Inflammatory macrophage treated with lipopolysaccharide for 1 hour (primary cell): ENCODE data around the gene DCC.

Experiments used
- DNase-seq, 2 donors: peaks; one replicate each; pipeline ENCODE4 v3.0.0-alpha.2; 2020 to 2022

The DCC gene

GRCh38 chr18:52829320-52829719 lies 489.3 kb downstream of the DCC start:
- DNase-seq: no peak

GRCh38 chr18:52829876-52830405 lies 489.9 kb downstream of the DCC start:
- DNase-seq: no peak

- DNase-seq: no peak
Observed at GRCh38 chr18:52844323-52844722, 504.3 kb downstream of the DCC start.

- DNase-seq: no peak
Observed at GRCh38 chr18:52845036-52845435, 505.0 kb downstream of the DCC start.

- no peak for DNase-seq
Observed at GRCh38 chr18:52850031-52850560, 510.1 kb downstream of the DCC start.

- no peak for DNase-seq
Observed at GRCh38 chr18:52861558-52861957, 521.6 kb downstream of the DCC start.

- DNase-seq: no peak
Observed at GRCh38 chr18:52869349-52869923, 529.4 kb downstream of the DCC start.

- DNase-seq: no peak
Observed at GRCh38 chr18:52869942-52870907, 530.2 kb downstream of the DCC start.

- no peak for DNase-seq
Observed at GRCh38 chr18:52874774-52875173, 534.8 kb downstream of the DCC start.

GRCh38 chr18:52875725-52876124 lies 535.7 kb downstream of the DCC start:
- DNase-seq: no peak

GRCh38 chr18:52888014-52888413 lies 548.0 kb downstream of the DCC start:
- DNase-seq: no peak

- DNase-seq: no peak
Observed at GRCh38 chr18:52894801-52895200, 554.8 kb downstream of the DCC start.

- no peak for DNase-seq
Observed at GRCh38 chr18:52897611-52898484, 557.9 kb downstream of the DCC start.

- DNase-seq: no peak
Observed at GRCh38 chr18:52898485-52899058, 558.6 kb downstream of the DCC start.

- DNase-seq: no peak
Observed at GRCh38 chr18:52902188-52902587, 562.2 kb downstream of the DCC start.

- peak in 1 of 2 donors; percentile 12 for DNase-seq
Observed at GRCh38 chr18:52903857-52904256, 563.9 kb downstream of the DCC start.

- DNase-seq: no peak
Observed at GRCh38 chr18:52907543-52908308, 567.7 kb downstream of the DCC start.

- DNase-seq: no peak
Observed at GRCh38 chr18:52914148-52914547, 574.2 kb downstream of the DCC start.

- DNase-seq: no peak
Observed at GRCh38 chr18:52920665-52921064, 580.7 kb downstream of the DCC start.

GRCh38 chr18:52933356-52933755 lies 593.4 kb downstream of the DCC start:
- DNase-seq: no peak

- no peak for DNase-seq
Observed at GRCh38 chr18:52936931-52937330, 596.9 kb downstream of the DCC start.

GRCh38 chr18:52937840-52938239 lies 597.8 kb downstream of the DCC start:
- no peak for DNase-seq
